Nephron (organoid): Measurements from ENCODE around the gene CRADD.
A peak's percentile ranks its signal among the peaks of the same experiment; 100 is the strongest.

Experiments
- H3K27ac Mint-ChIP-seq, 3 experiments: 2 replicates each; pipeline ENCODE4 v1.8.0; 2020; ENCODE audit warnings: mixed read lengths in 3 of 3, mild to moderate bottlenecking in 2 of 3, moderate library complexity in 1 of 3
- H3K27me3 Mint-ChIP-seq: 2 replicates; pipeline ENCODE4 v1.8.0; 2021; ENCODE audit warnings: low read depth, mild to moderate bottlenecking, moderate library complexity, mixed read lengths
- H3K36me3 Mint-ChIP-seq: 2 replicates; pipeline ENCODE4 v1.8.0; 2020; ENCODE audit warnings: low read depth, mixed read lengths
- H3K4me1 Mint-ChIP-seq: 2 replicates; pipeline ENCODE4 v1.8.0; 2020; ENCODE audit warnings: mixed read lengths
- H3K4me3 Mint-ChIP-seq, 3 experiments: 2 replicates each; pipeline ENCODE4 v1.8.0; 2020; ENCODE audit warnings: mild to moderate bottlenecking in 3 of 3, mixed read lengths in 3 of 3, moderate library complexity in 2 of 3
- H3K9me3 Mint-ChIP-seq: 2 replicates; pipeline ENCODE4 v1.8.0; 2020; ENCODE audit warnings: mixed read lengths
- CTCF ChIP-seq, 3 experiments: fragments of 200-600 bp; sonication (generic); IDR thresholded peaks; one replicate each; pipeline ENCODE4 v1.5.0; 2021; ENCODE audit warnings: antibody characterized with exemption in 3 of 3; ENCODE audit not compliant: unreplicated experiment in 3 of 3

Gene CRADD

GRCh38 chr12:93773122-93773871 lies 96.1 kb downstream of the CRADD start:
- no peak overlapping the region for H3K4me3 Mint-ChIP-seq
- H3K4me1 Mint-ChIP-seq, result peaks cover 38% of the 10 kb centered on the region
- H3K27me3 Mint-ChIP-seq, result no peaks in the 10 kb centered on the region

DNA sequence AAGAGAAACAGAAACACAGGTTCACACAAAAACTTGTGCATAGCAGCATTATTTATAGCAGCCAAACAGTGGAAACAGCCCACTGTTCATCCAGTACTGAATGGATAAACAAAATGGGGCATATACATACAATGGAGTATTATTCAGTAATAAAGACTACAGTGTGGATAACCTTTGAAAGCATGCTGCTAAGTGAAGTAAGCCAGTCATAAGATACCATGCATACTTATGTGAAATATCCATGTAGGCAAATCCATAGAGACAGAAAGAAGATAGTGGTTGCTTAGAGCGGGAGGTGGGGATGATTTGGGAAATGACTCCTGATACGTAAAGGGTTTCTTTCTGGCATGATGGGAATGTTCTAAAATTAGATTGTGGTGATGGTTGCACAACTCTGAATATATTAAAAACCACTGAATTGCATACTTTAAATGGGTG lies 99.4 kb downstream of the CRADD start:
- Mint-ChIP-seq H3K4me3 (peak overlapping the region in 1 of 3 experiments; percentile 14), H3K9me3 (no peaks in the 10 kb centered on the region), H3K27ac (peak overlapping the region; percentile 66 to 83 (median 80)), H3K4me1 (peaks cover 53% of the 10 kb centered on the region), H3K36me3 (no peaks in the 10 kb centered on the region), H3K27me3 (no peaks in the 10 kb centered on the region)
- no peak for TF ChIP-seq CTCF (IDR thresholded peaks at IDR 0.05; ENCODE audit: unreplicated experiment in 3 of 3)

More at GRCh38 chr12:93773122-93773871, 96.1 kb downstream of the CRADD start:
- H3K27ac Mint-ChIP-seq, result no peak overlapping the region
- no peak for TF ChIP-seq CTCF (IDR thresholded peaks at IDR 0.05; ENCODE audit: unreplicated experiment in 3 of 3)
- H3K9me3 Mint-ChIP-seq, result no peaks in the 10 kb centered on the region
- no peaks in the 10 kb centered on the region for H3K36me3 Mint-ChIP-seq

DNA sequence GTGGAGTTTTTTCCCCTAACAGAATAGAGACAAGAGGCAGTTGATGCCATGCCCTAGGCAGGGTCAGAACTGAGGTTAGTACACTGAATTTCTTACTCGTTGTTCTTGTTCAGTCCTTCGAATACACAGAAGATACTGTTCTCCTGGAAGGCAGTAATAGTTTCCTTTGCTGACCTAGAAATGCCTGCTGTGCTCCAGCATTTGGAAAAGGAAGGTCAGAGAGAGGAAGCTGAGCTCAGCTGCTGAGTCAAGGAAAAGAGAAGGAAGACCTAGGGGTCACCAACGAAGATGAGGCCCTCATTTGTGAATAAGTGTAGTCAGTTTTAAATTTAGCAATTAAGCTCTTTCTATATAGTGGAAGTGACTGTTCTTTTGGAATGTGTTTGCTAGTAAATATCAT lies 100.1 kb downstream of the CRADD start:
- no peak for TF ChIP-seq CTCF (IDR thresholded peaks at IDR 0.05; ENCODE audit: unreplicated experiment in 3 of 3)
- Mint-ChIP-seq H3K9me3 (no peaks in the 10 kb centered on the region), H3K4me1 (peaks cover 53% of the 10 kb centered on the region), H3K4me3 (peak overlapping the region; percentile 18 to 31 (median 29)), H3K27me3 (no peaks in the 10 kb centered on the region), H3K36me3 (no peaks in the 10 kb centered on the region), H3K27ac (peak overlapping the region; percentile 66 to 83 (median 80))

GRCh38 chr12:93778306-93778705 lies 101.1 kb downstream of the CRADD start:
- peaks cover 50% of the 10 kb centered on the region for H3K4me1 Mint-ChIP-seq

GRCh38 chr12:93778766-93779165 lies 101.6 kb downstream of the CRADD start:
- no peaks in the 10 kb centered on the region for H3K27me3 Mint-ChIP-seq
- no peak for TF ChIP-seq CTCF (IDR thresholded peaks at IDR 0.05; ENCODE audit: unreplicated experiment in 3 of 3)
- H3K36me3 Mint-ChIP-seq, result no peaks in the 10 kb centered on the region
- H3K4me1 Mint-ChIP-seq, result peaks cover 48% of the 10 kb centered on the region
- peak overlapping the region; percentile 79 to 83 (median 80) for H3K27ac Mint-ChIP-seq
- no peak overlapping the region for H3K4me3 Mint-ChIP-seq
- no peaks in the 10 kb centered on the region for H3K9me3 Mint-ChIP-seq

More at GRCh38 chr12:93778306-93778705, 101.1 kb downstream of the CRADD start:
- no peak for TF ChIP-seq CTCF (IDR thresholded peaks at IDR 0.05; ENCODE audit: unreplicated experiment in 3 of 3)
- peak overlapping the region; percentile 15 to 43 (median 22) for H3K4me3 Mint-ChIP-seq
- no peaks in the 10 kb centered on the region for H3K27me3 Mint-ChIP-seq
- no peaks in the 10 kb centered on the region for H3K36me3 Mint-ChIP-seq
- H3K27ac Mint-ChIP-seq, result peak overlapping the region; percentile 79 to 83 (median 80)
- no peaks in the 10 kb centered on the region for H3K9me3 Mint-ChIP-seq
